ENCODE measurements around the gene ARPIN.

DNA sequence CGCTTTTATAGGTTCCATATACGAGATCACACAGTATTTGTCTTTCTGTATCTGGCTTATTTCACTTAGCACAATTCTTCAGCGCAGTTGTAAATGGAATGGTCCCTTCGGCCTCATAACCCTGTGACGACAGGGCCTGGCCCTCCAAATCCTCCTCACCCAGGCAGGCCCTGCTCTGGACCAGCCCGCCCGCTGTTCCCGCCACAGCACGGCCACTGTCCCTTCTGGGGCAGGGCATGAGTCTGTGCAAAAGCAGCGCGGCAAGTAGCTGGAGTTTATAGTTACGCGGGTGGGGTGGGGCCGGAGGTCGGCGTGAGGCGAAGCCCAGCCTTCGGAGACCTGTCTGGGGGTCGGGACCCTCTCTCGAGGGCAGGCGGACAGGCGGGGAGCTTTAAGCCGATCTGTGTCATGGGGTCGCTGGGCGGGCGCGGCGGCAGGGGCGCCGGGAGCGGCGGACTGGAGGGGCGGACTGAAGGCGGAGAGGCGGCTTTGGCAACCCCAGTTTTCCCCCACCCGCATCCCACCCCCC, 543 bp downstream of the ARPIN start:
- TF ChIP-seq POLR2AphosphoS5 (IDR thresholded peaks at IDR 0.05) = peak; percentile 26 to 42 (median 38)
- TF ChIP-seq, protein P1, sequence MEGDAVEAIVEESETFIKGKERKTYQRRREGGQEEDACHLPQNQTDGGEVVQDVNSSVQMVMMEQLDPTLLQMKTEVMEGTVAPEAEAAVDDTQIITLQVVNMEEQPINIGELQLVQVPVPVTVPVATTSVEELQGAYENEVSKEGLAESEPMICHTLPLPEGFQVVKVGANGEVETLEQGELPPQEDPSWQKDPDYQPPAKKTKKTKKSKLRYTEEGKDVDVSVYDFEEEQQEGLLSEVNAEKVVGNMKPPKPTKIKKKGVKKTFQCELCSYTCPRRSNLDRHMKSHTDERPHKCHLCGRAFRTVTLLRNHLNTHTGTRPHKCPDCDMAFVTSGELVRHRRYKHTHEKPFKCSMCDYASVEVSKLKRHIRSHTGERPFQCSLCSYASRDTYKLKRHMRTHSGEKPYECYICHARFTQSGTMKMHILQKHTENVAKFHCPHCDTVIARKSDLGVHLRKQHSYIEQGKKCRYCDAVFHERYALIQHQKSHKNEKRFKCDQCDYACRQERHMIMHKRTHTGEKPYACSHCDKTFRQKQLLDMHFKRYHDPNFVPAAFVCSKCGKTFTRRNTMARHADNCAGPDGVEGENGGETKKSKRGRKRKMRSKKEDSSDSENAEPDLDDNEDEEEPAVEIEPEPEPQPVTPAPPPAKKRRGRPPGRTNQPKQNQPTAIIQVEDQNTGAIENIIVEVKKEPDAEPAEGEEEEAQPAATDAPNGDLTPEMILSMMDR (IDR thresholded peaks at IDR 0.05) = no peak
